Fibroblast of pulmonary artery (primary cell): Measurements from ENCODE around the gene EYA2.

Source experiments
- DNase-seq: peaks from one replicate; pipeline ENCODE4 v3.0.0-alpha.2; 2010; ENCODE audit warnings: low read depth
- H3K4me3 ChIP-seq: replicated peaks from 2 replicates; pipeline ENCODE4 v1.5.1; 2011; ENCODE audit warnings: low read depth, mild to moderate bottlenecking, control low read depth, low read length, moderate library complexity
- CTCF ChIP-seq: IDR thresholded peaks from 2 replicates; pipeline ENCODE4 v1.5.1; 2011; ENCODE audit warnings: mild to moderate bottlenecking, control low read depth, low read length, inconsistent platforms; ENCODE audit errors: missing control alignments

Gene EYA2

GRCh38 chr20:47211036-47211435, 316.4 kb downstream of the EYA2 start:
- H3K4me3 ChIP-seq: no peak overlapping the region
- TF ChIP-seq CTCF: no peak
- no peak for DNase-seq

- no peak overlapping the region for H3K4me3 ChIP-seq
- TF ChIP-seq CTCF: no peak
- no peak for DNase-seq
These were observed 318.1 kb downstream of the EYA2 start for GRCh38 chr20:47212606-47213207.

GRCh38 chr20:47213966-47214365, 319.3 kb downstream of the EYA2 start:
- DNase-seq: no peak
- TF ChIP-seq CTCF: no peak

GRCh38 chr20:47215653-47216397, 321.2 kb downstream of the EYA2 start:
- no peak for TF ChIP-seq CTCF
- DNase-seq: no peak
- no peak overlapping the region for H3K4me3 ChIP-seq

More at GRCh38 chr20:47213966-47214365, 319.3 kb downstream of the EYA2 start:
- H3K4me3 ChIP-seq: no peak overlapping the region

GRCh38 chr20:47216819-47217410, 322.3 kb downstream of the EYA2 start:
- DNase-seq: no peak
- no peak for TF ChIP-seq CTCF
- H3K4me3 ChIP-seq: no peak overlapping the region

- H3K4me3 ChIP-seq: no peak overlapping the region
- no peak for DNase-seq
- TF ChIP-seq CTCF: no peak
These were observed 323.1 kb downstream of the EYA2 start for GRCh38 chr20:47217482-47218446.
